GM10847 (cell line): ENCODE measurements around the gene HCN2.

Experiments used
- POLR2A ChIP-seq: IDR thresholded peaks from 2 replicates; pipeline ENCODE4 v1.6.1; 2011; ENCODE audit not compliant: insufficient read length; ENCODE audit errors: extremely low read depth

HCN2 gene

GRCh38 chr19:590396-590745, 690 bp downstream of the HCN2 start:
- TF ChIP-seq POLR2A, result no peak

DNA sequence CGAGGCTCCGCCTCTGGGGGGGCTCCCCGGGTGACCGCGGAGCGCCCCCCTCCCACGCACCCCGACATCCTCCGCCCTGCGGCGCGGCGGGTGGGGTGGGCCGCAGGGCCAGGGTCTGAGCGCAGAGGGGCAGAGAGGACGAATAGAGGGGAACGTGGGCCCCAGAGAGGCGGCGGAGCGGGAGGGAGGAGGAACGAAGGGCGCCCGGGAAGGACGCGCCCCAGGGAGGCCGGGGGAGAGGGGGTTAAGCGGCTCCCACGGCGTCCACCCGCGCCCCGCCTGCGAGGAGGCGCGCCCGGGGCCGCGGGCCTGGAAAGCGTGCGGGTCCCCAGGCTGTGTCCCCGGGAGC, 1.0 kb downstream of the HCN2 start:
- no peak for TF ChIP-seq POLR2A

GRCh38 chr19:591099-591958, 1.6 kb downstream of the HCN2 start:
- no peak for TF ChIP-seq POLR2A

DNA sequence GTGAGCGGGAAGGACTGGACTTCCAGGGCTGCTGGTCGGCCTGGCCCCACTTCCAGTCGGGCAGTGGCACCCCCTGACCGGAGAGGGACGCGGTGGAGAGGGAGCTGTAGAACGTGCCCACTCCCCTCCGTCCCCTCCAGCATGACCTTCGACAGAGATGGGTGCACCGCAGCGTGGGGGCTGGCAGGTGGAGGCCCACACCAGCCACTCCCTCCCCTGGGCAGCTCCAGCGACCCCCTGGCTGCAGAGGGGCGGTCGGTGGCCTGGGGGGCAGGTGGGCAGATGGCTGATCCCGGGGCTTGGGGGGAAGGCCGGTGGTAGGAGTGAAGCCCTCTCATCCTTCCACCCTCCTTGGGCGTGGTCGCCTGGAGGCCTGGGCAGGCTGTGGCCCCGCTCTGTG, 2.4 kb downstream of the HCN2 start:
- no peak for TF ChIP-seq POLR2A

DNA sequence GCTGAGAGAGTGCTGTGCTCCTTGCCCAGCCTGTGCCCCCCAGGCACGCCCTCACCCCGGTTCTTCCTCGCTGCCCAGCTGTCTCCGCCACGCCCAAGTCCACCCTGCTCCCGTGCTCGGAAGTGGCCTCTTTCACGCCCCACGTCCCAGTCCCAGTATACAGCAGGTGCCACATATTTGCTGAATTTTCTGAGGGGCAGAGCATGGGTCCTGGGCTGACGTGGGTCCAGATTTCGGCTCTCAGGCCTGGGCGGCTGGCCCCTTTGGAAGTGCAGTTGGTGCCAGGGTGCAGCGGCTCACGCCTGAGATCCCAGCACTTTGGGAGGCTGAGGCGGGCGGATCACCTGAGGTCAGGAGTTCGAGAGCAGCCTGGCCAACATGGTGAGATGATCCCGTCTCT, 3.4 kb downstream of the HCN2 start:
- no peak for TF ChIP-seq POLR2A

DNA sequence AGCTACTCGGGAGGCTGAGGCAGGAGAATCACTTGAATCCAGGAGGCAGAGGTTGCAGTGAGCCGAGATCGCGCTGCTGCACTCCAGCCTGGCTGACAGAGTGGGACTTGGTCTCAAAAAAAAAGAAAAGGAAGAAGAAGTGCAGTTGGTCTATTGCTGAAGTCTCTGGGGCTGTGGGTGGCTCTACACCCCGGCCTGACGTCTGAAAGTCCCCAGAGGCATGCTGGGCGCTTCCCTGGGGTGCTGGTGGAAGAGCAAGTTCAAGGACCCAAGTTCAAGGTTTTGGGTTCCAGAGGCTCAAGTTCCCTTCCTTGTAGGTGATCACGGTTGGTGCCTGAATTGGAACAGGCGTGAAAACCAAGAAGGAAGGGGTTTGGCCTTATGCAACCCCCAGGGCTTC, 3.8 kb downstream of the HCN2 start:
- TF ChIP-seq POLR2A, result no peak

- TF ChIP-seq POLR2A, result no peak
These were observed 4.7 kb downstream of the HCN2 start for GRCh38 chr19:594265-594870.

DNA sequence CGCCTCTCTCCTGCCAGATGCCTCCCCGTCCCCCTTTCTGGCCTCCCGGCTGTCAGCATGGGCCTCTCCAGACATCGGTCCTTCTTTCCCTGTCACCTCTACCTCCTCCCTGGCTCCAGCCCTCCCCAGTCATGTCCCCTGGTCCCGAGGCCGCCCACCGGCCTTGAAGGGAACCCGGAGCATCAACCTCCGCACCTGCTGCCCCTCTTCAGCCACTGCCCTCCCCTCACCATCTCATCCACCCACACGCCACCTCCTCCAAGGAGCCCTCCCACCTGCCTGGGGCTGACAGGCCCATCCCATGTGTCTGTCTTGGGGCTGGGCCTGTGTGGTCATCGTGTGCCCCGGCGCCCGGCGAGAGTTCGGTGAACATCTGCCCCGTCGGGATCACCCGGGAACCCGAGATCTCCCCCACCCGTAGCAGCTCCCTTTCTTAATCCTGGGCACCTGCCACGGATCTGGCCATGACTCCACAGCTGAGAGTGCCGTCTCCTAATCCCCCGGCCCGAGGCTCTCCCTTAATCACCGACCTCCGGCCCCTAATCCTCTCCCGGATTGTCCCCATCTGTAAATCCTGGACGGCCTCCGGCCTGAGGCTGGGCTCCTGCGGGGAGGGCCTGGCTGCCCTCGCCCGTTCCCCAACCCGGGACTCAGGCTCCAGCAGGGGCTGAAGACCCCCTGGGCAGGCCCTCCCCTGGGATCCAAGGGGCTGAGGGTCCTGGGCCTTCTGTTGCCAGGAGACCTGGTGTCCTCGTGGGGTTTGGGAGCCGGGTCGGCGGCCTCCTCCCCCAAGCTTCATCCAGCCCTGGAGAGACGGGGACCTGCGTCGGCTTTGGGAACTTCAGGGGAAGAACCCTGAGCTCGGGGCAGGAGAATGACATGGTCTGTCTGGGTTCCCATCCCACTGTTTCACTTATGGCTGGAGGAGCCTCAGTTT, 5.9 kb downstream of the HCN2 start:
- TF ChIP-seq POLR2A, result no peak

DNA sequence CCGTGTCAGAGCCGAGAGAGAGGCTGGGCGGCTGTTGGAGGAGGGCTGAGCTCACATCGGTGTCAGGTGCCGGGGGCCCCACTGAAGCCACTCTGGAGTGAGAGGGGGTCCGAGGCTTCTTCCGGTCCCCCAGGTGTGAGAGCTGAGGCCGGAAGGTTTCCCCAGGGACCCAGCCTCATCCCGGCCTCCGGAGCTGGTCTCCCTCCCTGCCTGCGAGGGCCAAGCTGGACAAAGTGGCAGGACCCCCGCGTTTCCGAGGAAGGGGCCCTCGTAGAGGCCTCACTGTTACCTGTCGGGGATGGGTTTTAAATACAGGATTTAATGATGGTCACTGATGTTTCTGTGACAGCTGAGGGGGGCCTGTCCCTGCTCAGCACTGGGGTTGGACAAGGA, 6.6 kb downstream of the HCN2 start:
- no peak for TF ChIP-seq POLR2A

DNA sequence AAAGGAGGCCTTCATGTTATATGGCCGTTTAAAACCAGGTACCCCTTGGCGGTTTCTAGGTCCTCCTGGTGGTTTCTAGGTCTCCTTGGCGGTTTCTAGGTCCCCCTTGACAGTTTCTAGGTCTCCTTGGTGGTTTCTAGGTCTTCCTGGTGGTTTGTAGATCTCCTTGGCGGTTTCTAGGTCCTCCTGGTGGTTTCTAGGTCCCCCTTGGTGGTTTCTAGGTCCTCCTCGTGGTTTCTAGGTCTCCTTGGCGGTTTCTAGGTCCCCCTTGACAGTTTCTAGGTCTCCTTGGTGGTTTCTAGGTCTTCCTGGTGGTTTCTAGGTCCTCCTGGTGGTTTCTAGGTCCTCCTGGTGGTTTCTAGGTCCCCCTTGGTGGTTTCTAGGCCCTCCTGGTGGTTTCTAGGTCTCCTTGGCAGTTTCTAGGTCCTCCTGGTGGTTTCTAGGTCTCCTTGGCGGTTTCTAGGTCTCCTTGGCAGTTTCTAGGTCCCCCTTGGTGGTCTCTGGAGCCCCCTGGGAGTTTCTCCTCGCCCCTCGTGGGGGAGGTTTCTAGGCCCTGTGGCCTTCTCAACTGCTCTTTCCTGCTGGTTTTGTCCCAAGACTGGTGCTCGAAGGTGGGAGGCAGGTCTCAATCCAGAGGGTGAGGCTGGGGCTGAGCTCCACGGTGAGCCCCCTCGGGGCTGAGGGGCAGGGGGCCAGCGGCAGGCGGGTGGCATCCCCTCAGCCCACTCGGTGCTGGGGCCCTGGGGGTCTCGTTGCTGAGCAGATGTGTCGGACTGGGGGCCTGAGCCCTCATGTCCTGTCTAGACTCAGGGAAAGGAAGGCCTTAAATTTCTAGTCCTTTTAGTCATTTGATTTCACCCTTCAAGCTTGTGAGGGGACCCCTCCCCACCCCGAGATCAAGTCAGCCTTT, 8.0 kb downstream of the HCN2 start:
- no peak for TF ChIP-seq POLR2A

DNA sequence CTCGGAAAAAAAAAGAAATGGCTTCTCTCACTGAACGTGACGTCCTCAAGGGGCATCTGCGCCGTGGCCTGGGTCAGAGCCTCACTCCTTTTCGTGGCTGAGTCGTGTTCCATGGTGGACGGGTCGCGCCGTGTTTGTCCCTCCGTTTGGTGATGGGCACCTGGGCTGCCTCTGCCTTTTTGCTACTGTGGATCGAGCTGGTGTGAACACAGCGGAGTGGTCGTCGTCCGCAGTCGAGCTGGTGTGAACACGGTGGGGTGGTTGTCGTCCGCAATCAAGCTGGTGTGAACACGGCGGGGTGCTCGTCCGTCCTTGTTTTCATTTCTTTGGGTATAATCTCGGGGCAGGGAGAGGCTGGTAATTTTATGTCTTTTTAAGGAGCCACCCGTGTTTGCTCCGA, 11.6 kb downstream of the HCN2 start:
- TF ChIP-seq POLR2A, result no peak

- TF ChIP-seq POLR2A, result no peak
These were observed 12.1 kb downstream of the HCN2 start for GRCh38 chr19:601790-602189.

GRCh38 chr19:602391-603301, 13.0 kb downstream of the HCN2 start:
- TF ChIP-seq POLR2A, result no peak

- TF ChIP-seq POLR2A, result no peak
These were observed 14.7 kb downstream of the HCN2 start for GRCh38 chr19:604355-604754.
